ENCODE measurements around the gene PLEKHM3.

DNA sequence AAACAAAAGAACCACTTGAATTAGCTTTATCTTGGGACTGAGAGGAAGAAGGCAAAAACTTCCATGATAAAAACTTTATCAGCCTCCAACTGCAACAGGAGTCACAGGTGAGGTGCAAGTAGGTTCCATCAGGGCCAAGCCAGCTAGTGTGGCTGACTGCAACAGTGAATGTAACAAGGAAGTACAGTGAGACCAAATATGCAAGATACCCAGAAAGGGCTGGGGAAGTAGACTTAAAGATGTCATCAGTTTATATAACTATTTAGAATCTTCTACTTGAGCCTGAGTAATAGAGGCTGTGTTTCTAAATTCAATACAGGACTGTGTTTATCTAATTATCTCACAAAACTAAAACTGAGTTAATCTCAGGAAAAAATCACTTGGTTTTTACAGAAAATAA, 14.8 kb downstream of the PLEKHM3 start:
- TF ChIP-seq, protein P1, sequence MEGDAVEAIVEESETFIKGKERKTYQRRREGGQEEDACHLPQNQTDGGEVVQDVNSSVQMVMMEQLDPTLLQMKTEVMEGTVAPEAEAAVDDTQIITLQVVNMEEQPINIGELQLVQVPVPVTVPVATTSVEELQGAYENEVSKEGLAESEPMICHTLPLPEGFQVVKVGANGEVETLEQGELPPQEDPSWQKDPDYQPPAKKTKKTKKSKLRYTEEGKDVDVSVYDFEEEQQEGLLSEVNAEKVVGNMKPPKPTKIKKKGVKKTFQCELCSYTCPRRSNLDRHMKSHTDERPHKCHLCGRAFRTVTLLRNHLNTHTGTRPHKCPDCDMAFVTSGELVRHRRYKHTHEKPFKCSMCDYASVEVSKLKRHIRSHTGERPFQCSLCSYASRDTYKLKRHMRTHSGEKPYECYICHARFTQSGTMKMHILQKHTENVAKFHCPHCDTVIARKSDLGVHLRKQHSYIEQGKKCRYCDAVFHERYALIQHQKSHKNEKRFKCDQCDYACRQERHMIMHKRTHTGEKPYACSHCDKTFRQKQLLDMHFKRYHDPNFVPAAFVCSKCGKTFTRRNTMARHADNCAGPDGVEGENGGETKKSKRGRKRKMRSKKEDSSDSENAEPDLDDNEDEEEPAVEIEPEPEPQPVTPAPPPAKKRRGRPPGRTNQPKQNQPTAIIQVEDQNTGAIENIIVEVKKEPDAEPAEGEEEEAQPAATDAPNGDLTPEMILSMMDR (IDR thresholded peaks at IDR 0.05; ENCODE audit: insufficient read depth, low read length): no peak
- TF ChIP-seq GABPA (IDR thresholded peaks at IDR 0.05; ENCODE audit: low read depth) (no peak), SPI1 (IDR thresholded peaks at IDR 0.05; ENCODE audit: borderline replicate concordance, low read depth) (no peak)
- TF ChIP-seq, protein P2, sequence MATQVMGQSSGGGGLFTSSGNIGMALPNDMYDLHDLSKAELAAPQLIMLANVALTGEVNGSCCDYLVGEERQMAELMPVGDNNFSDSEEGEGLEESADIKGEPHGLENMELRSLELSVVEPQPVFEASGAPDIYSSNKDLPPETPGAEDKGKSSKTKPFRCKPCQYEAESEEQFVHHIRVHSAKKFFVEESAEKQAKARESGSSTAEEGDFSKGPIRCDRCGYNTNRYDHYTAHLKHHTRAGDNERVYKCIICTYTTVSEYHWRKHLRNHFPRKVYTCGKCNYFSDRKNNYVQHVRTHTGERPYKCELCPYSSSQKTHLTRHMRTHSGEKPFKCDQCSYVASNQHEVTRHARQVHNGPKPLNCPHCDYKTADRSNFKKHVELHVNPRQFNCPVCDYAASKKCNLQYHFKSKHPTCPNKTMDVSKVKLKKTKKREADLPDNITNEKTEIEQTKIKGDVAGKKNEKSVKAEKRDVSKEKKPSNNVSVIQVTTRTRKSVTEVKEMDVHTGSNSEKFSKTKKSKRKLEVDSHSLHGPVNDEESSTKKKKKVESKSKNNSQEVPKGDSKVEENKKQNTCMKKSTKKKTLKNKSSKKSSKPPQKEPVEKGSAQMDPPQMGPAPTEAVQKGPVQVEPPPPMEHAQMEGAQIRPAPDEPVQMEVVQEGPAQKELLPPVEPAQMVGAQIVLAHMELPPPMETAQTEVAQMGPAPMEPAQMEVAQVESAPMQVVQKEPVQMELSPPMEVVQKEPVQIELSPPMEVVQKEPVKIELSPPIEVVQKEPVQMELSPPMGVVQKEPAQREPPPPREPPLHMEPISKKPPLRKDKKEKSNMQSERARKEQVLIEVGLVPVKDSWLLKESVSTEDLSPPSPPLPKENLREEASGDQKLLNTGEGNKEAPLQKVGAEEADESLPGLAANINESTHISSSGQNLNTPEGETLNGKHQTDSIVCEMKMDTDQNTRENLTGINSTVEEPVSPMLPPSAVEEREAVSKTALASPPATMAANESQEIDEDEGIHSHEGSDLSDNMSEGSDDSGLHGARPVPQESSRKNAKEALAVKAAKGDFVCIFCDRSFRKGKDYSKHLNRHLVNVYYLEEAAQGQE (IDR thresholded peaks at IDR 0.05; ENCODE audit: insufficient replicate concordance, low read depth): no peak
